ENCODE results near the gene ASCC2. TPM values are rescaled to one million over a fixed set of nuclear protein-coding genes. Genes with fewer than 3 reads are reported as not detected.

Gene ASCC2
- total and polyA plus RNA-seq, 2 donors from 2014 or later = 41.9 to 51.3 TPM

GRCh38 chr22:29772170-29772641, 65.9 kb downstream of the ASCC2 start:
- H3K4me1 ChIP-seq (ENCODE audit: control insufficient read depth in 2 of 3, insufficient read depth in 2 of 3, low read depth in 1 of 3, low read length in 3 of 3) = peaks cover 0 to 13% (median 6%) of the 10 kb centered on the region in 3 donors
- H3K9ac ChIP-seq (ENCODE audit: low read length in 3 of 3) = no peak overlapping the region
- no peaks in the 10 kb centered on the region for H3K9me3 ChIP-seq (ENCODE audit: control insufficient read depth in 2 of 3, insufficient read depth in 1 of 3, low read length in 3 of 3)
- H3K36me3 ChIP-seq (ENCODE audit: control insufficient read depth in 2 of 3, insufficient read depth in 3 of 3, low read length in 3 of 3) = peaks cover 0 to 12% (median 5%) of the 10 kb centered on the region in 3 donors
- TF ChIP-seq CTCF (IDR thresholded peaks at IDR 0.05; ENCODE audit: borderline replicate concordance, extremely low read depth, insufficient read depth) = no peak
- no peak overlapping the region for H3K27ac ChIP-seq (ENCODE audit: low read depth in 2 of 2, low read length in 2 of 2)
- DNase-seq (peak in 1 of 5 donors; percentile 26), FAIRE-seq (no peak)
- intact Hi-C loops (cut with DNase I) = no loop called here
- no peaks in the 10 kb centered on the region for H3K27me3 ChIP-seq (ENCODE audit: control insufficient read depth, insufficient read depth, low read length)
- no peak overlapping the region for H3K4me3 ChIP-seq (ENCODE audit: low read length in 3 of 3)

- Histone ChIP-seq H3K9me3 (ENCODE audit: control insufficient read depth in 2 of 3, insufficient read depth in 1 of 3, low read length in 3 of 3) (no peaks in the 10 kb centered on the region), H3K27me3 (ENCODE audit: control insufficient read depth, insufficient read depth, low read length) (no peaks in the 10 kb centered on the region), H3K36me3 (ENCODE audit: control insufficient read depth in 2 of 3, insufficient read depth in 3 of 3, low read length in 3 of 3) (peaks cover 0 to 12% (median 5%) of the 10 kb centered on the region in 3 donors), H3K4me1 (ENCODE audit: control insufficient read depth in 2 of 3, insufficient read depth in 2 of 3, low read depth in 1 of 3, low read length in 3 of 3) (peaks cover 0 to 20% (median 12%) of the 10 kb centered on the region in 3 donors), H3K27ac (ENCODE audit: low read depth in 2 of 2, low read length in 2 of 2) (no peak overlapping the region), H3K4me3 (ENCODE audit: low read length in 3 of 3) (no peak overlapping the region), H3K9ac (ENCODE audit: low read length in 3 of 3) (no peak overlapping the region)
- intact Hi-C loops (cut with DNase I) = no loop called here
- TF ChIP-seq CTCF (IDR thresholded peaks at IDR 0.05; ENCODE audit: borderline replicate concordance, extremely low read depth, insufficient read depth) = no peak
- DNase-seq (no peak), FAIRE-seq (no peak)
These were observed 68.3 kb downstream of the ASCC2 start for GRCh38 chr22:29769723-29770321.

- Histone ChIP-seq H3K27ac (ENCODE audit: low read depth in 2 of 2, low read length in 2 of 2) (peak overlapping the region in 1 of 2 donors; percentile 94), H3K9ac (ENCODE audit: low read length in 3 of 3) (peak overlapping the region; percentile 96 to 99 (median 97)), H3K4me1 (ENCODE audit: control insufficient read depth in 2 of 3, insufficient read depth in 2 of 3, low read depth in 1 of 3, low read length in 3 of 3) (peaks cover 0 to 20% (median 12%) of the 10 kb centered on the region in 3 donors), H3K27me3 (ENCODE audit: control insufficient read depth, insufficient read depth, low read length) (no peaks in the 10 kb centered on the region), H3K4me3 (ENCODE audit: low read length in 3 of 3) (peak overlapping the region; percentile 98 to 100 (median 99)), H3K36me3 (ENCODE audit: control insufficient read depth in 2 of 3, insufficient read depth in 3 of 3, low read length in 3 of 3) (peaks cover 0 to 12% (median 5%) of the 10 kb centered on the region in 3 donors), H3K9me3 (ENCODE audit: control insufficient read depth in 2 of 3, insufficient read depth in 1 of 3, low read length in 3 of 3) (no peaks in the 10 kb centered on the region)
- intact Hi-C loops (cut with DNase I) = no loop called here
- TF ChIP-seq CTCF (IDR thresholded peaks at IDR 0.05; ENCODE audit: borderline replicate concordance, extremely low read depth, insufficient read depth) = no peak
- DNase-seq = no peak
- FAIRE-seq = no peak
These were observed 69.9 kb downstream of the ASCC2 start for GRCh38 chr22:29768052-29768693.

Measured in kidney (tissue), 14 donors.